Esophagus muscularis mucosa (tissue), 4 donors: ENCODE measurements around the gene CTDNEP1.

Experiments used
- EP300 ChIP-seq: sonication (generic); formaldehyde crosslinking; IDR thresholded peaks from one replicate; pipeline ENCODE4 v1.6.1; 2017; ENCODE audit warnings: antibody characterized with exemption
- POLR2A ChIP-seq: fragments of 450-650 bp; IDR thresholded peaks from one replicate; pipeline ENCODE4 v1.6.1; 2017; ENCODE audit warnings: antibody characterized with exemption, moderate library complexity, mild to moderate bottlenecking, low read depth
- POLR2AphosphoS5 ChIP-seq, 2 donors: sonication (generic); formaldehyde crosslinking; IDR thresholded peaks; one replicate each; pipeline ENCODE4 v1.6.1; 2017; ENCODE audit warnings: antibody characterized with exemption in 2 of 2
- TF ChIP-seq, protein P1 (sequence below), 3 experiments: fragments of 200-600 bp in 2 of 3; fragments of 450-650 bp in 1 of 3; sonication (generic) in 2 of 3; IDR thresholded peaks; one replicate each; pipeline ENCODE4 v1.5.1; 2017 to 2019; ENCODE audit warnings: antibody characterized with exemption in 3 of 3, mild to moderate bottlenecking in 2 of 3, moderate library complexity in 1 of 3

DNA sequence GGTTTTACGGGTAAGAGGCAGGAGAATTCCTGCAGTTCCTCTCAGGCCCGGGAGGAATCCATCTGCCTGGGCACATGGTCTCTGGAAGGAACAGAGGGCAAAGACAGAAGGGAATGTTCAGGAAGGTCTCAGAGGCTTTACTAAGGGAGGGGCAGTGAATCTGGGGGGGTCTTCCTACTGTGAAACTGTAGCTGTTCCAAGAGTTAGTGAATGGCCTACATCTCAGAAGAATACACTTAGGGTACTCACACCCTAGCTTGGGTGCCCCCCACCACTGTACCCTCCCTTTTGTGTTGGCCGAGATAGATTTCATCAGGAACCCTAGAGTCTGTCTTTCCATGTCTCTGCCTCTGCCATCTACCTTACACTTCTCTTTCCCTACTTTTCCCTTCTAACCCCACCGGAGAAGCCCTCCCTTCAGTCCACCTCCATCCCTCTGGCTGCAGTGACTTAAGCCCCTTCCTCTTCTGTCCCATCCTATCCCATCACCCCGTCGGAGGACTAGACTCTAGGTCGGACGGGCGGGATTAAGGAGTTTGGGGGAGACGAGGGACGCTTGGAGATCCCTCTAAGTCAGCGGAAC, 32.2 kb downstream of the CTDNEP1 start:
- TF ChIP-seq, protein P1, sequence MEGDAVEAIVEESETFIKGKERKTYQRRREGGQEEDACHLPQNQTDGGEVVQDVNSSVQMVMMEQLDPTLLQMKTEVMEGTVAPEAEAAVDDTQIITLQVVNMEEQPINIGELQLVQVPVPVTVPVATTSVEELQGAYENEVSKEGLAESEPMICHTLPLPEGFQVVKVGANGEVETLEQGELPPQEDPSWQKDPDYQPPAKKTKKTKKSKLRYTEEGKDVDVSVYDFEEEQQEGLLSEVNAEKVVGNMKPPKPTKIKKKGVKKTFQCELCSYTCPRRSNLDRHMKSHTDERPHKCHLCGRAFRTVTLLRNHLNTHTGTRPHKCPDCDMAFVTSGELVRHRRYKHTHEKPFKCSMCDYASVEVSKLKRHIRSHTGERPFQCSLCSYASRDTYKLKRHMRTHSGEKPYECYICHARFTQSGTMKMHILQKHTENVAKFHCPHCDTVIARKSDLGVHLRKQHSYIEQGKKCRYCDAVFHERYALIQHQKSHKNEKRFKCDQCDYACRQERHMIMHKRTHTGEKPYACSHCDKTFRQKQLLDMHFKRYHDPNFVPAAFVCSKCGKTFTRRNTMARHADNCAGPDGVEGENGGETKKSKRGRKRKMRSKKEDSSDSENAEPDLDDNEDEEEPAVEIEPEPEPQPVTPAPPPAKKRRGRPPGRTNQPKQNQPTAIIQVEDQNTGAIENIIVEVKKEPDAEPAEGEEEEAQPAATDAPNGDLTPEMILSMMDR (IDR thresholded peaks at IDR 0.05), result no peak
- no peak for TF ChIP-seq POLR2AphosphoS5 (IDR thresholded peaks at IDR 0.05)
- no peak for TF ChIP-seq EP300
- TF ChIP-seq POLR2A, result no peak
